ENCODE results near the gene P3H1.

GRCh38 chr1:42768172-42768571 lies 1.3 kb upstream of the P3H1 start:
- TF ChIP-seq CTCF (IDR thresholded peaks at IDR 0.05) (no peak), POLR2A (IDR thresholded peaks at IDR 0.05; ENCODE audit: low read depth) (no peak), EP300 (IDR thresholded peaks at IDR 0.05) (no peak), POLR2AphosphoS5 (IDR thresholded peaks at IDR 0.05) (no peak)

Data from esophagus muscularis mucosa (tissue), 4 donors.